ENCODE results near the gene ACTMAP. TPM values are rescaled to one million over a fixed set of nuclear protein-coding genes. Genes with fewer than 3 reads are reported as not detected.

The ACTMAP gene
- total and polyA plus RNA-seq, 2 experiments from 2014 or later: 3.2 to 14.8 TPM

- Histone ChIP-seq H3K27ac (no peak overlapping the region), H3K79me2 (peaks cover 98% of the 10 kb centered on the region), H3K4me2 (no peak overlapping the region), H3K9me2 (replicated peaks; ENCODE audit: insufficient read depth) (no peaks in the 10 kb centered on the region), H3K36me3 (replicated peaks; ENCODE audit: insufficient read depth, low read depth) (peaks cover 4% of the 10 kb centered on the region), H3K27me3 (no peaks in the 10 kb centered on the region), H4K20me1 (ENCODE audit: insufficient read depth, poor library complexity, severe bottlenecking) (peaks cover 69% of the 10 kb centered on the region), H3K4me3 (no peak overlapping the region), H3K4me1 (ENCODE audit: insufficient read depth) (peaks cover 21% of the 10 kb centered on the region), H2AFZ (no peak overlapping the region), H3K9me3 (ENCODE audit: low read depth) (no peaks in the 10 kb centered on the region)
- 93% methylated on average over 5 of the region's 5 CpGs for WGBS (ENCODE audit: low lambda C conversion rate, missing lambda C conversion rate)
- no peak for DNase-seq (ENCODE audit: low spot score)
- TF ChIP-seq EZH2phosphoT487 (IDR thresholded peaks at IDR 0.05; ENCODE audit: low read depth, severe bottlenecking, unreplicated experiment) (no peak), EZH2 (IDR thresholded peaks at IDR 0.05; ENCODE audit: borderline replicate concordance) (no peak), CTCF (IDR thresholded peaks at IDR 0.05; ENCODE audit: poor library complexity) (no peak)
Observed at GRCh38 chr19:40723661-40724254, 26.5 kb downstream of the ACTMAP start.

GRCh38 chr19:40721936-40722661 is 28.2 kb downstream of the ACTMAP start:
- H4K20me1 ChIP-seq (ENCODE audit: insufficient read depth, poor library complexity, severe bottlenecking): peaks cover 67% of the 10 kb centered on the region
- no peaks in the 10 kb centered on the region for H3K9me2 ChIP-seq (replicated peaks; ENCODE audit: insufficient read depth)
- 83% methylated on average over 9 of the region's 9 CpGs for WGBS (ENCODE audit: low lambda C conversion rate, missing lambda C conversion rate)
- H3K4me2 ChIP-seq: peak overlapping the region; percentile 85
- peaks cover 21% of the 10 kb centered on the region for H3K4me1 ChIP-seq (ENCODE audit: insufficient read depth)
- H3K4me3 ChIP-seq: no peak overlapping the region
- peaks cover 98% of the 10 kb centered on the region for H3K79me2 ChIP-seq
- no peak overlapping the region for H3K27ac ChIP-seq
- no peaks in the 10 kb centered on the region for H3K9me3 ChIP-seq (ENCODE audit: low read depth)
- no peaks in the 10 kb centered on the region for H3K36me3 ChIP-seq (replicated peaks; ENCODE audit: insufficient read depth, low read depth)
- no peak for DNase-seq (ENCODE audit: low spot score)
- H3K27me3 ChIP-seq: no peaks in the 10 kb centered on the region
- TF ChIP-seq EZH2 (IDR thresholded peaks at IDR 0.05; ENCODE audit: borderline replicate concordance) (no peak), EZH2phosphoT487 (IDR thresholded peaks at IDR 0.05; ENCODE audit: low read depth, severe bottlenecking, unreplicated experiment) (no peak), CTCF (IDR thresholded peaks at IDR 0.05; ENCODE audit: poor library complexity) (no peak)
- H2AFZ ChIP-seq: no peak overlapping the region

GRCh38 chr19:40721140-40721486 is 29.2 kb downstream of the ACTMAP start:
- Histone ChIP-seq H3K27me3 (no peaks in the 10 kb centered on the region), H3K36me3 (replicated peaks; ENCODE audit: insufficient read depth, low read depth) (no peaks in the 10 kb centered on the region), H2AFZ (no peak overlapping the region), H3K4me3 (peak overlapping the region; percentile 84), H4K20me1 (ENCODE audit: insufficient read depth, poor library complexity, severe bottlenecking) (peaks cover 61% of the 10 kb centered on the region), H3K4me1 (ENCODE audit: insufficient read depth) (peaks cover 21% of the 10 kb centered on the region), H3K79me2 (peaks cover 90% of the 10 kb centered on the region), H3K9me3 (ENCODE audit: low read depth) (no peaks in the 10 kb centered on the region), H3K27ac (peak overlapping the region; percentile 100), H3K9me2 (replicated peaks; ENCODE audit: insufficient read depth) (no peaks in the 10 kb centered on the region), H3K4me2 (peak overlapping the region; percentile 85)
- DNase-seq (ENCODE audit: low spot score): no peak
- WGBS (ENCODE audit: low lambda C conversion rate, missing lambda C conversion rate): 88% methylated on average over 6 of the region's 6 CpGs
- no peak for TF ChIP-seq CTCF (IDR thresholded peaks at IDR 0.05; ENCODE audit: poor library complexity)
- TF ChIP-seq EZH2phosphoT487 (IDR thresholded peaks at IDR 0.05; ENCODE audit: low read depth, severe bottlenecking, unreplicated experiment): no peak
- no peak for TF ChIP-seq EZH2 (IDR thresholded peaks at IDR 0.05; ENCODE audit: borderline replicate concordance)
